K562 (cell line): ENCODE results near the gene POLR3GL. TPM values are rescaled to one million over a fixed set of nuclear protein-coding genes. Genes with fewer than 3 reads are reported as not detected.

Experiments used
- ATAC-seq: fragments of 200-7000 bp; cut with Tn5 transposase; 3 replicates; pipeline ENCODE4 v1.9.1; 2020; ENCODE audit warnings: moderate library complexity
- BruUV-seq: library from RNA; stranded (reverse); fragments of 400-500 nt; replicated peaks from 2 replicates; lab custom pipeline; 2021; lab: Mats Ljungman, UMichigan
- CTCF ChIA-PET: fragments of 300-600 bp; formaldehyde crosslinking; extraction: SDS; loops from one replicate; lab custom pipeline; 2021; ENCODE audit warnings: low intra/inter-chr PET ratio; lab: Yijun Ruan, JAX
- POLR2A ChIA-PET: fragments of 300-600, 350-650 bp; sonication (Branson Sonifier 250); formaldehyde crosslinking; extraction: SDS; loops from one replicate; lab custom pipeline; 2021; ENCODE audit warnings: antibody characterized with exemption, inconsistent platforms; lab: Yijun Ruan, JAX
- DNase-seq, 4 experiments: peaks; one replicate each; pipeline versions ENCODE4 v3.0.0 to v3.0.0-alpha.2; 2011 to 2018; ENCODE audit warnings: low spot score in 3 of 4, mixed read lengths in 3 of 4; ENCODE audit errors: extremely low read depth in 1 of 4
- FAIRE-seq: peaks from 2 replicates; lab custom pipeline; 2011; peaks lifted over from hg19 to GRCh38; lab: Jason Lieb, UNC
- H2AFZ ChIP-seq: 2 replicates; pipeline ENCODE4 v1.6.0; 2011; ENCODE audit warnings: low read depth, low read length, control low read depth, inconsistent platforms
- H3K27ac ChIP-seq: fragments of 200-600 bp; 3 replicates; pipeline ENCODE4 v1.8.0; 2011; ENCODE audit warnings: low read depth, mild to moderate bottlenecking, control low read depth, inconsistent platforms, low read length, moderate library complexity, mixed read lengths; ENCODE audit errors: extremely low read depth
- H3K27me3 ChIP-seq, 2 experiments: fragments of 300-600 bp in 1 of 2; 2 replicates in 1 of 2; 3 replicates in 1 of 2; pipeline versions ENCODE4 v1.6.0 to v1.8.0; 2011; ENCODE audit warnings: inconsistent platforms in 2 of 2, low read length in 2 of 2, mild to moderate bottlenecking in 1 of 2, mixed read lengths in 1 of 2, moderate library complexity in 1 of 2; ENCODE audit not compliant: control insufficient read depth in 2 of 2, insufficient read depth in 2 of 2
- H3K36me3 ChIP-seq: fragments of 300-600 bp; 3 replicates; pipeline ENCODE4 v1.8.0; 2011; ENCODE audit warnings: mild to moderate bottlenecking, low read length, inconsistent platforms; ENCODE audit not compliant: control insufficient read depth, insufficient read depth
- H3K4me1 ChIP-seq, 2 experiments: fragments of 200-600 bp in 1 of 2; replicated peaks in 1 of 2; 2 replicates in 1 of 2; 3 replicates in 1 of 2; pipeline versions ENCODE4 v1.5.1 to v1.8.0; 2011; ENCODE audit warnings: inconsistent platforms in 2 of 2, low read length in 2 of 2, mild to moderate bottlenecking in 1 of 2, mixed read lengths in 1 of 2, moderate library complexity in 1 of 2; ENCODE audit not compliant: control insufficient read depth in 2 of 2, insufficient read depth in 2 of 2
- H3K4me2 ChIP-seq: 2 replicates; pipeline ENCODE4 v1.6.1; 2011; ENCODE audit warnings: low read length, control low read depth, inconsistent platforms, mixed read lengths; ENCODE audit not compliant: insufficient read depth
- H3K4me3 ChIP-seq: fragments of 200-600 bp; sonication (generic), shearing (Covaris generic); 2 replicates; pipeline ENCODE4 v1.5.1; 2016; ENCODE audit warnings: control low read depth, inconsistent platforms
- H3K79me2 ChIP-seq: fragments of 200-600 bp; 3 replicates; pipeline ENCODE4 v1.8.0; 2011; ENCODE audit warnings: low read length, inconsistent platforms; ENCODE audit not compliant: control insufficient read depth, insufficient read depth
- H3K9ac ChIP-seq, 2 experiments: 2 replicates each; pipeline versions ENCODE4 v1.6.0 to v1.6.1; 2011; ENCODE audit warnings: low read depth in 2 of 2, low read length in 2 of 2, control low read depth in 1 of 2, inconsistent platforms in 1 of 2, mild to moderate bottlenecking in 1 of 2, mixed read lengths in 1 of 2; ENCODE audit not compliant: insufficient read depth in 1 of 2
- H3K9me1 ChIP-seq: one replicate; pipeline ENCODE4 v1.6.0; 2011; ENCODE audit warnings: inconsistent platforms, mild to moderate bottlenecking, low read length, moderate library complexity; ENCODE audit not compliant: control insufficient read depth, insufficient read depth
- H3K9me3 ChIP-seq: replicated peaks from 2 replicates; pipeline ENCODE4 v1.5.1; 2011; ENCODE audit warnings: low read depth, low read length, inconsistent platforms; ENCODE audit not compliant: control insufficient read depth, insufficient read depth
- H4K20me1 ChIP-seq: replicated peaks from 2 replicates; pipeline ENCODE4 v1.6.1; 2011; ENCODE audit warnings: low read length, inconsistent platforms, mixed read lengths; ENCODE audit not compliant: control insufficient read depth, insufficient read depth
- C11orf30 ChIP-seq: fragments of 450-650 bp; IDR thresholded peaks from 2 replicates; pipeline ENCODE4 v1.6.1; 2016; ENCODE audit warnings: low read depth, mild to moderate bottlenecking
- CTBP1 ChIP-seq: fragments of 450-650 bp; IDR thresholded peaks from 2 replicates; pipeline ENCODE4 v1.6.1; 2016; ENCODE audit warnings: borderline replicate concordance
- EGR1 ChIP-seq: fragments of 450-650 bp; conservative IDR thresholded peaks from 2 replicates; pipeline ENCODE4 v1.6.1; 2017; ENCODE audit warnings: mild to moderate bottlenecking
- ERF ChIP-seq: fragments of 450-650 bp; formaldehyde crosslinking; IDR thresholded peaks from 2 replicates; pipeline ENCODE4 v1.4.0; 2020; ENCODE audit warnings: mild to moderate bottlenecking, mixed read lengths
- ETV1 ChIP-seq: fragments of 450-650 bp; conservative IDR thresholded peaks from 2 replicates; pipeline ENCODE4 v1.6.1; 2016; ENCODE audit warnings: missing genetic modification characterization, control low read depth, low read depth, missing compliant biosample characterization
- GATAD2B ChIP-seq: fragments of 450-650 bp; IDR thresholded peaks from 2 replicates; pipeline ENCODE4 v1.6.1; 2017; ENCODE audit warnings: mild to moderate bottlenecking, borderline replicate concordance
- GMEB1 ChIP-seq: fragments of 250-450 bp; sonication (Bioruptor Pico); IDR thresholded peaks from 2 replicates; pipeline ENCODE4 v1.4.0; 2020; ENCODE audit warnings: mild to moderate bottlenecking
- HDAC1 ChIP-seq, 2 experiments: fragments of 450-650 bp; IDR thresholded peaks; 2 replicates each; pipeline ENCODE4 v1.6.1; 2016 to 2017; ENCODE audit warnings: inconsistent platforms in 1 of 2, mild to moderate bottlenecking in 1 of 2, moderate library complexity in 1 of 2
- JUND ChIP-seq, 2 experiments: IDR thresholded peaks; 2 replicates in 1 of 2; 3 replicates in 1 of 2; pipeline ENCODE4 v1.6.1; 2011; ENCODE audit warnings: borderline replicate concordance in 2 of 2, low read depth in 2 of 2, low read length in 2 of 2, improper control_type of control experiment in 1 of 2, missing biosample characterization in 1 of 2, missing genetic modification characterization in 1 of 2, missing genetic modification reagents in 1 of 2
- MXD1 ChIP-seq: fragments of 250-450 bp; sonication (Bioruptor Pico); IDR thresholded peaks from 2 replicates; pipeline ENCODE4 v1.8.0; 2021; ENCODE audit warnings: borderline replicate concordance, mild to moderate bottlenecking, moderate library complexity; ENCODE audit not compliant: poor library complexity, severe bottlenecking
- NCOR1 ChIP-seq: fragments of 450-650 bp; IDR thresholded peaks from 2 replicates; pipeline ENCODE4 v1.6.1; 2016; ENCODE audit warnings: mild to moderate bottlenecking, moderate library complexity
- RBM17 ChIP-seq: fragments of 200-400 bp; formaldehyde crosslinking; IDR thresholded peaks from 2 replicates; pipeline ENCODE4 v1.6.1; 2017; ENCODE audit warnings: low read depth, mild to moderate bottlenecking, low read length, borderline replicate concordance
- SMARCE1 ChIP-seq: fragments of 450-650 bp; IDR thresholded peaks from 2 replicates; pipeline ENCODE4 v1.7.1; 2016; ENCODE audit warnings: mild to moderate bottlenecking
- SREBF1 ChIP-seq: fragments of 150-350 bp; IDR thresholded peaks from 2 replicates; pipeline ENCODE4 v1.6.1; 2014; ENCODE audit warnings: antibody characterized with exemption, low read depth, low read length, borderline replicate concordance
- UBTF ChIP-seq, 2 experiments: IDR thresholded peaks; 2 replicates each; pipeline ENCODE4 v1.6.1; 2012; ENCODE audit warnings: improper control_type of control experiment in 2 of 2, low read depth in 2 of 2, low read length in 2 of 2, borderline replicate concordance in 1 of 2
- ZNF766 ChIP-seq: fragments of 200-800 bp; sonication (Bioruptor generic); conservative IDR thresholded peaks from 2 replicates; pipeline ENCODE4 v1.6.1; 2016; ENCODE audit warnings: missing genetic modification characterization, missing compliant biosample characterization
- WGBS: fragments of 100-300 bp; shearing (Covaris generic); methylation state at CpG from one replicate; pipeline ENCODE4 v1.1.6; 2016; ENCODE audit warnings: low coverage, mixed read lengths; ENCODE audit not compliant: insufficient coverage; ENCODE audit errors: missing lambda C conversion rate; 5-methylcytosine and 5-hydroxymethylcytosine counted together
- in situ Hi-C: fragments of 300-500 bp; cut with MboI; formaldehyde crosslinking; loops from 4 replicates; pipeline ENCODE4 v1.15.0; 2018; ENCODE audit warnings: inconsistent platforms, mixed read lengths
- intact Hi-C: fragments of 100-400 bp; cut with micrococcal nuclease; formaldehyde crosslinking; loops from 2 replicates; pipeline ENCODE4 v1.14.2; 2022
- polyA plus RNA-seq, 8 experiments: library from polyadenylated mRNA; depleted of rRNA in 4 of 8; stranded (reverse) in 5 of 8; unstranded in 3 of 8; fragments of >200 nt; fragmentation: Nextera tagmentation in 2 of 8; fragmentation: Illumina TruSeq in 1 of 8; extraction: Ambion mirVana in 2 of 8; extraction: Trizol in 1 of 8; gene quantifications; 2 replicates each; pipeline versions ENCODE4 v1.2.1 to v1.2.3, GENCODE V29; 2011 to 2014; ENCODE audit warnings: inconsistent platforms in 1 of 8, missing spikeins in 1 of 8
- total RNA-seq, 7 experiments: library from RNA; depleted of rRNA in 6 of 7; stranded (reverse); fragments of >200 nt in 6 of 7; fragmentation: Illumina TruSeq in 2 of 7; extraction: Trizol in 2 of 7; gene quantifications; 2 replicates each; pipeline versions ENCODE4 v1.2.1 to v1.2.3, GENCODE V29; 2011 to 2021; ENCODE audit warnings: low replicate concordance in 1 of 7

The POLR3GL gene
- total and polyA plus RNA-seq, 9 of the 15 experiments (the other 6 are each of a cell fraction or from before 2014, with no cell fraction given), result 14.6 to 48.4 (median 38.2) TPM

- H2AFZ ChIP-seq, result peak overlapping the region; percentile 81
- CTCF ChIA-PET, result interaction anchor here (1.4 kb wide), 1 partner anchor 10 kb away, joined by 4 read pairs; no protein-coding TSS in a partner anchor
- TF ChIP-seq UBTF (IDR thresholded peaks at IDR 0.05; ENCODE audit: borderline replicate concordance in 1 of 2, low read depth in 2 of 2, low read length in 2 of 2) (0 out of 4 replicates have a peak, but pooled peaks of 1 of the 2 experiments have one; percentile 35), JUND (IDR thresholded peaks at IDR 0.05; ENCODE audit: borderline replicate concordance, low read depth, low read length) (no peak), JUND (tag; IDR thresholded peaks at IDR 0.05; ENCODE audit: borderline replicate concordance, low read depth, low read length) (0 out of 3 replicates have a peak, but pooled peaks have one; percentile 6), ERF (CRISPR knock-in tag) (peak; percentile 55; the same call in 1 of the 2 replicates), NCOR1 (0 out of 2 replicates have a peak, but pooled peaks have one; percentile 12), SREBF1 (no peak), ZNF766 (CRISPR knock-in tag) (0 out of 2 replicates have a peak, but pooled peaks have one; percentile 21), HDAC1 (IDR thresholded peaks at IDR 0.05) (peak in 1 of 2 experiments; percentile 48; a peak in 1 of 4 replicates), GMEB1 (CRISPR knock-in tag) (no peak), EGR1 (0 out of 2 replicates have a peak, but pooled peaks have one; percentile 31), ETV1 (tag) (peak; percentile 90), MXD1 (CRISPR knock-in tag) (no peak), CTBP1 (peak; percentile 51), SMARCE1 (peak; percentile 13; the same call in 1 of the 2 replicates), GATAD2B (peak; percentile 73), C11orf30 (no peak), RBM17 (no peak)
Observed at GRCh38 chr1:145997016-145997717, 32.7 kb downstream of the POLR3GL start.

More at GRCh38 chr1:145997016-145997717, 32.7 kb downstream of the POLR3GL start:
- peaks cover 41% of the 10 kb centered on the region for H4K20me1 ChIP-seq
- peak overlapping the region; percentile 97 for H3K4me2 ChIP-seq
- peaks cover 3% of the 10 kb centered on the region for H3K9me1 ChIP-seq
- WGBS, result 8% methylated on average over 10 of the region's 12 CpGs
- intact Hi-C loops (no loop called here), in situ Hi-C loops (no loop called here)
- TSS peak; percentile 97 for BruUV-seq
- FAIRE-seq, result no peak
- DNase-seq, result peak in 3 of 4 experiments; percentile 21 to 71 (median 62)
- peaks cover 39% of the 10 kb centered on the region for H3K36me3 ChIP-seq
- no peaks in the 10 kb centered on the region for H3K9me3 ChIP-seq
- peak overlapping the region; percentile 85 for H3K4me3 ChIP-seq
- H3K9ac ChIP-seq, result peak overlapping the region; percentile 94 to 100; a peak in 3 of 4 replicates
- peaks cover 63% of the 10 kb centered on the region for H3K79me2 ChIP-seq
- peak overlapping the region; percentile 99 for H3K27ac ChIP-seq
- H3K27me3 ChIP-seq, result no peaks in the 10 kb centered on the region
- POLR2A ChIA-PET, result interaction anchor here (0.8 to 14.0 kb wide), 7 partner anchors 9 to 70 kb away, joined by 3 to 320 read pairs (median 7); partner anchors contain the start of genes HJV and RBM8A
- peak; percentile 35 for ATAC-seq
- H3K4me1 ChIP-seq, result peaks cover 14 to 29% of the 10 kb centered on the region in 2 experiments; a peak in 3 of 5 replicates
